ENCODE measurements around the gene HSD11B1. TPM values are rescaled to one million over a fixed set of nuclear protein-coding genes. Genes with fewer than 3 reads are reported as not detected.

The HSD11B1 gene
- total RNA-seq, 1 experiment from 2014 or later, result 0.27 TPM

- Histone ChIP-seq H4K20me1 (ENCODE audit: insufficient read depth) (no peaks in the 10 kb centered on the region), H3K36me3 (ENCODE audit: control insufficient read depth in 1 of 2, insufficient read depth in 2 of 2, low read length in 2 of 2) (no peaks in the 10 kb centered on the region), H3K27ac (ENCODE audit: low read depth, low read length) (0 out of 2 replicates have a peak overlapping the region, but pooled peaks have one; percentile 6), H3K9me2 (ENCODE audit: insufficient read depth) (no peaks in the 10 kb centered on the region), H3K4me1 (ENCODE audit: control insufficient read depth in 1 of 2, insufficient read depth in 2 of 2, low read length in 2 of 2) (peaks cover 33 to 65% of the 10 kb centered on the region in 2 experiments), H3K9ac (ENCODE audit: low read length) (peak overlapping the region; percentile 37), H3K79me2 (ENCODE audit: insufficient read depth, low read length) (no peaks in the 10 kb centered on the region), H3K27me3 (ENCODE audit: insufficient read depth, low read length) (no peaks in the 10 kb centered on the region), H3K9me3 (ENCODE audit: control insufficient read depth in 1 of 2, insufficient read depth in 1 of 2, low read depth in 1 of 2, low read length in 2 of 2) (no peaks in the 10 kb centered on the region), H3K4me2 (ENCODE audit: low read length) (peak overlapping the region; percentile 88), H3K4me3 (replicated peaks in 1 of 2; ENCODE audit: low read depth in 1 of 2, low read length in 2 of 2) (peak overlapping the region in 1 of 2 experiments; percentile 13; a peak in 1 of 4 replicates), H2AFZ (ENCODE audit: low read depth, low read length, poor library complexity, severe bottlenecking) (no peak overlapping the region)
- RAD21 ChIA-PET (ENCODE audit: low non-redundant PET in 1 of 2, low total read pairs in 2 of 2, uncharacterized antibody in 2 of 2, unreplicated experiment in 2 of 2), result no interaction called here
- BruUV-seq (replicated peaks), result TSS peak; percentile 37
- ATAC-seq, result peak; percentile 64
- CTCF ChIA-PET, result no interaction called here
- POLR2A ChIA-PET, result no interaction called here
- TF ChIP-seq TCF7L2 (IDR thresholded peaks at IDR 0.05; ENCODE audit: borderline replicate concordance, extremely low read depth, insufficient read depth, insufficient read length) (no peak), SRF (IDR thresholded peaks at IDR 0.05; ENCODE audit: low read depth) (no peak), YY1 (IDR thresholded peaks at IDR 0.05; ENCODE audit: extremely low read depth, insufficient replicate concordance, low read depth, low read length) (peak; percentile 45), POLR2A (IDR thresholded peaks at IDR 0.05; ENCODE audit: borderline replicate concordance, extremely low read depth, insufficient read depth, insufficient read length) (no peak), JUND (IDR thresholded peaks at IDR 0.05) (no peak), ZBTB33 (IDR thresholded peaks at IDR 0.05; ENCODE audit: extremely low read depth, insufficient replicate concordance, low read length) (no peak), POLR2AphosphoS5 (IDR thresholded peaks at IDR 0.05; ENCODE audit: low read depth, low read length) (peak; percentile 56), ZFX (IDR thresholded peaks at IDR 0.05) (no peak), CTCF (IDR thresholded peaks at IDR 0.05 in 2 of 3, conservative IDR thresholded peaks at IDR 0.05 in 1 of 3; ENCODE audit: borderline replicate concordance in 1 of 3, insufficient read depth in 1 of 3, low read depth in 2 of 3, low read length in 2 of 3) (no peak), RAD21 (IDR thresholded peaks at IDR 0.05; ENCODE audit: low read depth) (no peak), CBX3 (IDR thresholded peaks at IDR 0.05; ENCODE audit: low read depth) (no peak)
- DNase-seq (ENCODE audit: low read depth, low spot score), result peak; percentile 82
- intact Hi-C loops (cut with micrococcal nuclease), result no loop called here
Measured at GRCh38 chr1:209657140-209657879, 47.3 kb upstream of the HSD11B1 start.
